CD4-positive, alpha-beta T cell treated with Interleukin-6 for 4 hours (primary cell): ENCODE results near the gene OST4.

ENCODE experiments used
- DNase-seq: peaks from one replicate; pipeline ENCODE4 v3.0.0-alpha.2; 2020; ENCODE audit warnings: mixed read lengths

Gene OST4

GRCh38 chr2:27092696-27093429 is 21.4 kb upstream of the OST4 start:
- no peak for DNase-seq

DNA sequence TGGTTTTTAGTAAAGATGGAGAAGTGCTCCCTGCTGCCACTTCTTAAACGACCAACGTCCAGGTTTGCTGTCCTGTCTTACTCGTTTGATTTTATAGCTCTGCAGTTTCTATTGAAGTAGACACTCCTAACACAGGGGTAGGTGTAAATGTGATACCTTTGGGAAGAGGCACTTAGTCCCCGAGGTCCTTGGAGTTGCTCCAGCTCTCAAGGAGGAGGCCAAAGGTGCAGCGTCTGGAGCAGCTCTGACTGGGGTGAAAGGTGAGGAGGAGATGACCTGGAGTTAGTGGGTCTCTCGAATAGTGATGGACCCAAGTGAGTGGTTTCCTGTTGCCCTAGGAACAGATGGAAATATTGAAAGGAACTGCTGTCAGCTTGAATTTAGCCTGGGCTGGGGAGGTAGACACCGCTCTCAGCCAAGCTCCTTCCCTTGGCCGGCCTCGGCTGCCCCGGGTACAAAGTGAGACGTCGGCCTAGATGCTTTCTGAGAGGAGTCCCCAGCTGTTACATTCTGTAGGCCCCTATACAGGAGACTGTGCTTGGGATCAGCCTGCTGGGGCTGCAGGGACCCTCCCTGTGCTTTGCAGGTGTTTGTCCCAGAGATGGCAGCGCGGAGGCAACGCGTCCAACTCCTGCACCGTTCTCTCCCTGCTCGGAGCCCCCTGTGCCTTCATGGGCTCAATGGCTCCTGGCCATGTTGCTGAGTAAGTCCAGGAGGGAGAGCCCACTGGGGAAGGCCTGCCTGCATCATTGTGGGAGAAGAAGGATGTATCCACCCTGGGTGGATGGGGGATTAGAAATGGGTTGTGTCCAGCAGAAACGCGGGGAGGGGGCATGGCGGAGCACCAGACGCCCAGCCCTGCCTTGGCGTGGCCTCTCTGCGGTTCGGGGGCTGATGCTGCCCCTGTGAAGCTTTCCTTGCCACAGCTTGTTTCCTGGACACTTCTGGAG is 20.6 kb upstream of the OST4 start:
- no peak for DNase-seq

DNA sequence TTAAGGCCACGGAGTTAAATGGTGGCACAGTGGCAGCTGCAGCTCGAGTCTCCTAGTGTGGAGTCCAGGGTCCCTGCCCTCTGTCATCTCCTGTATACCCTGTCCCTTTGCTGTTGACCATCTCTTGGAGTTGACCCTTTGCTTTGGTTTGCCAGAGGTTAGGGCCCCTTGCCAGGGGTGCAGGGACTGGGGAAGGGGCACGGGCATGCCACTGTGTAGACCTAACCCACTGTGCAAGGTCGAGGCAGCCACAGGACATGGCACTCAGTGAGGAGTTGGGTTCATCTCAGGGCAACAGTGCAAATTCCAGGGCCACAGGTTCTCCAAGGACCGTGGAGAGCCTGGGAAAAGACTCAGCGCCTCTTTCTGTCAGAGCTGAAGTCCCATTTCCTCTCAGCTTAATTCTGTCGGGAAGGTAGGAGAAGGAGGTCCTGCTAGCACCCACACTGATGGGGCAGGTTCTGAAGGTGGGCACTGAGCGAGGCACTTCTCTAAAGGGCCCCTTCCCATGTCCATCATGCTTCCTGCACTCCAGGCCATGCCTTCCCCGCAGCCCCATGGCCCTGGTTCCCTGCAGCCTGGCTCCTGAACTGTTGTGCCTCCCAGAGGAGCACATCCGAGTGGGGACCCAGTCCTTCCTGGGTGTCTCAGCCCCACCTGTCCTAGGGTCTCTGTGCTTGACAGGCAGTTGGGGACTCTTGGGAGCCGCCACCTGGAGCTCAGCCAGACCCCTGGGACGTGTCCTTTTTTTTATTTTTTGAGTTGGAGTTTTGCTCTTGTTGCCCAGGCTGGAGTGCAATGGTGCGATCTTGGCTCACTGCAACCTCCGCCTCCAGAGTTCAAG is 17.9 kb upstream of the OST4 start:
- DNase-seq: no peak

- DNase-seq: no peak
Measured at GRCh38 chr2:27088634-27089033, 17.2 kb upstream of the OST4 start.

- DNase-seq: no peak
Measured at GRCh38 chr2:27087823-27088410, 16.5 kb upstream of the OST4 start.

- no peak for DNase-seq
Measured at GRCh38 chr2:27086724-27087593, 15.5 kb upstream of the OST4 start, which contains the start of gene KHK. Gene KHK, plus strand, starts transcription at chr2:27086772. Its CDS starts 488 bp downstream, at chr2:27087260.

GRCh38 chr2:27086090-27086723 is 14.8 kb upstream of the OST4 start:
- DNase-seq: peak; percentile 98

- DNase-seq: peak; percentile 46
Measured at GRCh38 chr2:27085673-27086089, 14.2 kb upstream of the OST4 start.

- DNase-seq: no peak
Measured at GRCh38 chr2:27085062-27085672, 13.7 kb upstream of the OST4 start.

DNA sequence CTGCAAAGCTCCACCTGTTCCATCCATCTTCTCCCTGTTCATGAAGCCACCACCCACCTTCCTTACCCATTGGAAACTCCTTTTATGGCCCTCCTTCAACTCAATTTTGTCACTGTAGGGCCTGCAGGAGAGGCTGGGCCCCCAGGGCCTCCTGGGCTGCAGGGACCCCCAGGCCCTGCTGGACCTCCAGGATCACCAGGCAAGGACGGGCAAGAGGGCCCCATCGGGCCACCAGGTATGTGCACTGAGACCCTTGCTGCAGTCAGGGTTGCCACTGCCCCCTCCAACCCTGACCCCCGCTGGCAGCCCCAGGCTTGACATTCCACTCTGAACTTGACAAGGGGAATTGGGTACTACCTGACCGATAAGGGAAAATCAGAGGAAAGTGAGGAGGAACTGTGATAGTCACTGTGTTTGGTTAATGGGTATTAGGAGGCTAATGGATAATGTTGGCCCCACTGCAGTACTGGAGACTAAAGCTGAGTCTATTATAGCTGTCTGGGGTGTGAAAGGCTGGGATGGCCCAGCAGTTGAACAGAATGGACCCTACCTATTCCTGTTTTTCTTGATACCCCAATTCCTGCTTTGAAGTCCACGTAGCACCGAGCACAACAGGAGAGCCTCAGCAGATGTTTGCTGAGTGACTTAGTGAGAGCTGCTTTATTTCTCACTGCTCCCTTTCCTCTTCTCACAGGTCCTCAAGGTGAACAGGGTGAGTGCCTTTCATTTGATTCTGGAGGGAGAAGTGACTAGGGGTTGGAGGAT is 13.0 kb upstream of the OST4 start:
- DNase-seq: no peak

DNA sequence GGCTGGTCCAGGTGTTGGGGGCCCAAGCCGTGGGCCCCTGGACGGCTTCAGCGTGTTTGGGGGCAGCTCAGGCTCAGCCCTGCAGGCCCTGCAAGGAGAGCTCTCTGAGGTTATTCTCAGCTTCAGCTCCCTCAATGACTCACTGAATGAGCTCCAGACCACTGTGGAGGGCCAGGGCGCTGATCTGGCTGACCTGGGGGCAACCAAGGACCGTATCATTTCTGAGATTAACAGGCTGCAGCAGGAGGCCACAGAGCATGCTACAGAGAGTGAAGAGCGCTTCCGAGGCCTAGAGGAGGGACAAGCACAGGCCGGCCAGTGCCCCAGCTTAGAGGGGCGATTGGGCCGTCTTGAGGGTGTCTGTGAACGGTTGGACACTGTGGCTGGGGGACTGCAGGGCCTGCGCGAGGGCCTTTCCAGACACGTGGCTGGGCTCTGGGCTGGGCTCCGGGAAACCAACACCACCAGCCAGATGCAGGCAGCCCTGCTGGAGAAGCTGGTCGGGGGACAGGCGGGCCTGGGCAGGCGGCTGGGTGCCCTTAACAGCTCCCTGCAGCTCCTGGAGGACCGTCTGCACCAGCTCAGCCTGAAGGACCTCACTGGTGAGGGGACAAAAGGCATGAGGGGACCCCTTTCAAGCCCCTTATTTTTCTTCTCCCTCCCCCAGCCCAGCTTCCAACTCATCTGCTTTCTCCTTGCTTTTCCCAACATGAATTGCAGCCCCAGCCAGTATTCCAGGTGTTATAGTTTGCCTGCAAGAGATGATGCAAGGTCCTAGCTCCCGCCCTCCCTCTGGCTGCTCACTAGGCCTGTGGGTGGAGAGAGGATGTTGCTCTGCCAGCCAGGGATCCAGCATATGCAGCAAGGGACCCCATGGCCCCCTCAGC is 12.2 kb upstream of the OST4 start:
- no peak for DNase-seq

- DNase-seq: no peak
Measured at GRCh38 chr2:27082773-27083409, 11.4 kb upstream of the OST4 start.

DNA sequence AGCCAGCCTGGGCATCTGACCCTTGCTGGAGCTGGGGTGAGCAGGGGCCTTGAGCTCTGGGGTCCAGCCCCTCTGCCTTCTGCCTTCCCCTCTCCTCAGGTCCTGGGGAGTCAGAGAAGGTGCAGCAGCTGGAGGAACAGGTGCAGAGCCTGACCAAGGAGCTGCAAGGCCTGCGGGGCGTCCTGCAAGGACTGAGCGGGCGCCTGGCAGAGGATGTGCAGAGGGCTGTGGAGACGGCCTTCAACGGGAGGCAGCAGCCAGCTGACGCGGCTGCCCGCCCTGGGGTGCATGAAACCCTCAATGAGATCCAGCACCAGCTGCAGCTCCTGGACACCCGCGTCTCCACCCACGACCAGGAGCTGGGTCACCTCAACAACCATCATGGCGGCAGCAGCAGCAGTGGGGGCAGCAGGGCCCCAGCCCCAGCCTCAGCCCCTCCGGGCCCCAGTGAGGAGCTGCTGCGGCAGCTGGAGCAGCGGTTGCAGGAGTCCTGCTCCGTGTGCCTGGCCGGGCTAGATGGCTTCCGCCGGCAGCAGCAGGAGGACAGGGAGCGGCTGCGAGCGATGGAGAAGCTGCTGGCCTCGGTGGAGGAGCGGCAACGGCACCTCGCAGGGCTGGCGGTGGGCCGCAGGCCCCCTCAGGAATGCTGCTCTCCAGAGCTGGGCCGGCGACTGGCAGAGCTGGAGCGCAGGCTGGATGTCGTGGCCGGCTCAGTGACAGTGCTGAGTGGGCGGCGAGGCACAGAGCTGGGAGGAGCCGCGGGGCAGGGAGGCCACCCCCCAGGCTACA is 10.7 kb upstream of the OST4 start:
- DNase-seq: no peak

- DNase-seq: no peak
Measured at GRCh38 chr2:27080603-27080936, 9.1 kb upstream of the OST4 start.

- no peak for DNase-seq
Measured at GRCh38 chr2:27080140-27080469, 8.7 kb upstream of the OST4 start.

- DNase-seq: no peak
Measured at GRCh38 chr2:27079233-27080139, 8.0 kb upstream of the OST4 start.
